GM18505 (cell line): ENCODE results near the gene IFI27L1.

Experiments
- ATAC-seq: cut with Tn5 transposase; IDR thresholded peaks from one replicate; pipeline ENCODE4 v1.9.1; 2021; ENCODE audit not compliant: unreplicated experiment
- POLR2A ChIP-seq: IDR thresholded peaks from 4 replicates; pipeline ENCODE4 v1.6.1; 2011; ENCODE audit warnings: borderline replicate concordance; ENCODE audit not compliant: insufficient read depth, insufficient read length; ENCODE audit errors: extremely low read depth

Gene IFI27L1

GRCh38 chr14:94077111-94077821 lies 3.8 kb upstream of the IFI27L1 start:
- ATAC-seq = no peak
- TF ChIP-seq POLR2A = no peak

GRCh38 chr14:94077823-94078222 lies 3.3 kb upstream of the IFI27L1 start:
- no peak for ATAC-seq
- no peak for TF ChIP-seq POLR2A

- ATAC-seq = no peak
- TF ChIP-seq POLR2A = no peak
Measured at GRCh38 chr14:94079891-94080620, 1.1 kb upstream of the IFI27L1 start.

- ATAC-seq = no peak
- TF ChIP-seq POLR2A = no peak
Measured at GRCh38 chr14:94081386-94081820, 293 bp downstream of the IFI27L1 start.

- no peak for ATAC-seq
Measured at GRCh38 chr14:94087891-94088290, 6.8 kb downstream of the IFI27L1 start.

GRCh38 chr14:94088516-94088915 lies 7.4 kb downstream of the IFI27L1 start:
- no peak for ATAC-seq
- TF ChIP-seq POLR2A = no peak

More at GRCh38 chr14:94087891-94088290, 6.8 kb downstream of the IFI27L1 start:
- TF ChIP-seq POLR2A = no peak

- ATAC-seq = no peak
- TF ChIP-seq POLR2A = no peak
Measured at GRCh38 chr14:94089479-94089878, 8.4 kb downstream of the IFI27L1 start.

GRCh38 chr14:94093418-94093817 lies 12.3 kb downstream of the IFI27L1 start:
- ATAC-seq = no peak
- TF ChIP-seq POLR2A = no peak

- ATAC-seq = no peak
- no peak for TF ChIP-seq POLR2A
Measured at GRCh38 chr14:94097091-94097490, 16.0 kb downstream of the IFI27L1 start.

- no peak for ATAC-seq
Measured at GRCh38 chr14:94098326-94098992, 17.3 kb downstream of the IFI27L1 start.

GRCh38 chr14:94099006-94099405 lies 17.9 kb downstream of the IFI27L1 start:
- no peak for TF ChIP-seq POLR2A
- no peak for ATAC-seq

More at GRCh38 chr14:94098326-94098992, 17.3 kb downstream of the IFI27L1 start:
- no peak for TF ChIP-seq POLR2A

- ATAC-seq = no peak
- TF ChIP-seq POLR2A = no peak
Measured at GRCh38 chr14:94100847-94101246, 19.7 kb downstream of the IFI27L1 start.

GRCh38 chr14:94101748-94102147 lies 20.6 kb downstream of the IFI27L1 start:
- TF ChIP-seq POLR2A = no peak
- ATAC-seq = no peak
